Fibroblast of lung (primary cell): ENCODE measurements around the gene LRRC49. TPM values are rescaled to one million over a fixed set of nuclear protein-coding genes. Genes with fewer than 3 reads are reported as not detected.
A peak's percentile ranks its signal among the peaks of the same experiment; 100 is the strongest.

ENCODE experiments used
- DNase-seq, 2 donors: peaks; one replicate each; pipeline versions ENCODE4 v3.0.0 to v3.0.0-alpha.2; 2010; ENCODE audit warnings: low read depth in 2 of 2
- H2AFZ ChIP-seq: 2 replicates; pipeline ENCODE4 v1.5.1; 2012; ENCODE audit warnings: low read length, control low read depth, inconsistent platforms
- H3K27ac ChIP-seq: 2 replicates; pipeline ENCODE4 v1.5.1; 2011; ENCODE audit warnings: low read length, control low read depth; ENCODE audit not compliant: insufficient read depth
- H3K27me3 ChIP-seq: 2 replicates; pipeline ENCODE4 v1.5.1; 2011; ENCODE audit warnings: mild to moderate bottlenecking, low read length; ENCODE audit not compliant: control insufficient read depth, insufficient read depth
- H3K36me3 ChIP-seq: 2 replicates; pipeline ENCODE4 v1.5.1; 2011; ENCODE audit warnings: low read length; ENCODE audit not compliant: control insufficient read depth, insufficient read depth
- H3K4me1 ChIP-seq: 2 replicates; pipeline ENCODE4 v1.5.1; 2011; ENCODE audit warnings: low read length; ENCODE audit not compliant: control insufficient read depth, insufficient read depth; ENCODE audit errors: extremely low read depth
- H3K4me2 ChIP-seq: 2 replicates; pipeline ENCODE4 v1.5.1; 2011; ENCODE audit warnings: low read length, control low read depth; ENCODE audit not compliant: insufficient read depth; ENCODE audit errors: extremely low read depth
- H3K4me3 ChIP-seq, 4 experiments: fragments of 200-600 bp in 1 of 4; sonication (generic) in 1 of 4; replicated peaks in 1 of 4; 2 replicates each; pipeline ENCODE4 v1.5.1; 2011 to 2016; ENCODE audit warnings: low read length in 4 of 4, low read depth in 3 of 4, mild to moderate bottlenecking in 3 of 4, control low read depth in 2 of 4, inconsistent platforms in 1 of 4, mixed read lengths in 1 of 4; ENCODE audit not compliant: insufficient read depth in 1 of 4; ENCODE audit errors: control extremely low read depth in 1 of 4
- H3K79me2 ChIP-seq: 2 replicates; pipeline ENCODE4 v1.5.1; 2012; ENCODE audit warnings: mild to moderate bottlenecking, low read length, inconsistent platforms; ENCODE audit not compliant: control insufficient read depth, insufficient read depth
- H3K9ac ChIP-seq: 2 replicates; pipeline ENCODE4 v1.5.1; 2011; ENCODE audit warnings: mild to moderate bottlenecking, low read length, control low read depth; ENCODE audit not compliant: insufficient read depth
- H3K9me3 ChIP-seq: 2 replicates; pipeline ENCODE4 v1.5.1; 2012; ENCODE audit warnings: low read depth, low read length; ENCODE audit not compliant: control insufficient read depth, insufficient read depth
- H4K20me1 ChIP-seq: 2 replicates; pipeline ENCODE4 v1.5.1; 2011; ENCODE audit warnings: low read length; ENCODE audit not compliant: control insufficient read depth, insufficient read depth; ENCODE audit errors: extremely low read depth
- EZH2 ChIP-seq: IDR thresholded peaks from 2 replicates; pipeline ENCODE4 v1.5.1; 2012; ENCODE audit warnings: low read length, control low read depth, mild to moderate bottlenecking; ENCODE audit errors: missing control alignments
- polyA plus RNA-seq, 2 donors: library from polyadenylated mRNA; depleted of rRNA in 1 of 2; stranded (reverse) in 1 of 2; unstranded in 1 of 2; fragments of >200 nt; gene quantifications; 2 replicates each; pipeline ENCODE4 v1.2.1, GENCODE V29; 2011 to 2012; ENCODE audit warnings: missing spikeins in 1 of 2
- total RNA-seq: library from RNA; depleted of rRNA; stranded (reverse); fragments of >200 nt; gene quantifications from 2 replicates; pipeline ENCODE4 v1.2.1, GENCODE V29; 2014
- TF ChIP-seq, protein P1 (sequence below), 2 donors: IDR thresholded peaks in 1 of 2; conservative IDR thresholded peaks in 1 of 2; 1 replicate in 1 of 2; 2 replicates in 1 of 2; pipeline ENCODE4 v1.5.1; 2011 to 2012; ENCODE audit warnings: low read length in 2 of 2, control low read depth in 1 of 2, inconsistent platforms in 1 of 2, low read depth in 1 of 2, mild to moderate bottlenecking in 1 of 2

LRRC49 gene
- total and polyA plus RNA-seq, 2 donors (not counting 1 experiment from before 2014, with no cell fraction given) = 10.0 to 31.5 TPM

GRCh38 chr15:70866982-70867641, 25.5 kb upstream of the LRRC49 start:
- Histone ChIP-seq H4K20me1 (no peaks in the 10 kb centered on the region), H2AFZ (no peak overlapping the region), H3K4me1 (peaks cover 31% of the 10 kb centered on the region), H3K9ac (no peak overlapping the region), H3K79me2 (no peaks in the 10 kb centered on the region), H3K4me2 (no peak overlapping the region), H3K9me3 (no peaks in the 10 kb centered on the region), H3K27me3 (no peaks in the 10 kb centered on the region), H3K27ac (no peak overlapping the region), H3K36me3 (no peaks in the 10 kb centered on the region), H3K4me3 (no peak overlapping the region)
- DNase-seq = peak in 1 of 2 donors; percentile 40
- TF ChIP-seq, protein P1, sequence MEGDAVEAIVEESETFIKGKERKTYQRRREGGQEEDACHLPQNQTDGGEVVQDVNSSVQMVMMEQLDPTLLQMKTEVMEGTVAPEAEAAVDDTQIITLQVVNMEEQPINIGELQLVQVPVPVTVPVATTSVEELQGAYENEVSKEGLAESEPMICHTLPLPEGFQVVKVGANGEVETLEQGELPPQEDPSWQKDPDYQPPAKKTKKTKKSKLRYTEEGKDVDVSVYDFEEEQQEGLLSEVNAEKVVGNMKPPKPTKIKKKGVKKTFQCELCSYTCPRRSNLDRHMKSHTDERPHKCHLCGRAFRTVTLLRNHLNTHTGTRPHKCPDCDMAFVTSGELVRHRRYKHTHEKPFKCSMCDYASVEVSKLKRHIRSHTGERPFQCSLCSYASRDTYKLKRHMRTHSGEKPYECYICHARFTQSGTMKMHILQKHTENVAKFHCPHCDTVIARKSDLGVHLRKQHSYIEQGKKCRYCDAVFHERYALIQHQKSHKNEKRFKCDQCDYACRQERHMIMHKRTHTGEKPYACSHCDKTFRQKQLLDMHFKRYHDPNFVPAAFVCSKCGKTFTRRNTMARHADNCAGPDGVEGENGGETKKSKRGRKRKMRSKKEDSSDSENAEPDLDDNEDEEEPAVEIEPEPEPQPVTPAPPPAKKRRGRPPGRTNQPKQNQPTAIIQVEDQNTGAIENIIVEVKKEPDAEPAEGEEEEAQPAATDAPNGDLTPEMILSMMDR (conservative IDR thresholded peaks at IDR 0.05 in 1 of 2, IDR thresholded peaks at IDR 0.05 in 1 of 2; ENCODE audit: low read depth in 1 of 2, low read length in 2 of 2) = no peak
- no peak for TF ChIP-seq EZH2

GRCh38 chr15:70867911-70868467, 24.6 kb upstream of the LRRC49 start:
- TF ChIP-seq, protein P1 (conservative IDR thresholded peaks at IDR 0.05 in 1 of 2, IDR thresholded peaks at IDR 0.05 in 1 of 2; ENCODE audit: low read depth in 1 of 2, low read length in 2 of 2) = no peak
- TF ChIP-seq EZH2 = no peak
- no peaks in the 10 kb centered on the region for H3K27me3 ChIP-seq
- no peaks in the 10 kb centered on the region for H3K79me2 ChIP-seq
- H2AFZ ChIP-seq = no peak overlapping the region
- peak; percentile 58 to 91 for DNase-seq
- H4K20me1 ChIP-seq = no peaks in the 10 kb centered on the region
- H3K9ac ChIP-seq = no peak overlapping the region
- peak overlapping the region; percentile 23 for H3K4me2 ChIP-seq
- H3K36me3 ChIP-seq = no peaks in the 10 kb centered on the region
- H3K4me3 ChIP-seq = no peak overlapping the region
- H3K9me3 ChIP-seq = no peaks in the 10 kb centered on the region
- H3K27ac ChIP-seq = no peak overlapping the region
- H3K4me1 ChIP-seq = peaks cover 31% of the 10 kb centered on the region

GRCh38 chr15:70869346-70869745, 23.3 kb upstream of the LRRC49 start:
- Histone ChIP-seq H3K27me3 (no peaks in the 10 kb centered on the region), H3K9me3 (no peaks in the 10 kb centered on the region), H2AFZ (peak overlapping the region; percentile 4), H3K36me3 (no peaks in the 10 kb centered on the region), H3K4me1 (peaks cover 22% of the 10 kb centered on the region), H3K9ac (no peak overlapping the region), H3K79me2 (no peaks in the 10 kb centered on the region), H4K20me1 (no peaks in the 10 kb centered on the region), H3K4me2 (peak overlapping the region; percentile 4), H3K4me3 (no peak overlapping the region), H3K27ac (no peak overlapping the region)
- no peak for TF ChIP-seq EZH2
- TF ChIP-seq, protein P1 (conservative IDR thresholded peaks at IDR 0.05 in 1 of 2, IDR thresholded peaks at IDR 0.05 in 1 of 2; ENCODE audit: low read depth in 1 of 2, low read length in 2 of 2) = no peak
- no peak for DNase-seq
